ENCODE data around the gene FAM241B. TPM values are rescaled to one million over a fixed set of nuclear protein-coding genes. Genes with fewer than 3 reads are reported as not detected.

FAM241B gene
- total and polyA plus RNA-seq, 10 of the 15 experiments (the other 5 are each of a cell fraction or from before 2014, with no cell fraction given): 0.09 to 0.99 (median 0.24) TPM

DNA sequence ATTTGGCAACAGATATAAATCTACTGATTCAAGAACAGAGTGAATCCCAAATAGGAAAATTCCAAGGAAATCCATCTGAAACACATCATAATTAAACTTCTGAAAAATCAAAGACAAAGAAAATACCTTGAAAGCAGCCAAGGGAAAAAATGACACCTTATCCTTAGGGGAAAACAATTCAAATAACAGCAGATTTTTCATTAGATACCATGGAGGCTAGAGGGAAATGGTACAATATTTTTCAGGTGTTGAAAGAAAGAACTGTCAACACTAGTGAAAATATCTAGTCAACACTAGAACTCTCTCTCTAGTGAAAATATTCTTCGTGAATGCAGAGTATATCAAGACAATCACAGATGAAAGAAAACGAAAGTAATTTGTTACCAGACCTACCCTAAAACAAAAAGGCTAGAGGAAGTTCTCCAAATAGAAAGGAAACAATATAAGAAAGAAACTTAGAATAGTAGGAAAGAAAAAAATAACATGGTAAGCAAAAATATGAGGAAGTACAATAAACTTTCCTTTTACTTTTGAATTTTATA is 5.7 kb upstream of the FAM241B start (continued):
- TF ChIP-seq POLR2AphosphoS5 (IDR thresholded peaks at IDR 0.05; ENCODE audit: low read length) (no peak), TCF7 (IDR thresholded peaks at IDR 0.05; ENCODE audit: borderline replicate concordance) (no peak), ELK1 (IDR thresholded peaks at IDR 0.05; ENCODE audit: low read depth, low read length) (no peak), POLR2AphosphoS2 (IDR thresholded peaks at IDR 0.05; ENCODE audit: low read depth, low read length) (no peak)
- TF ChIP-seq, protein P1, sequence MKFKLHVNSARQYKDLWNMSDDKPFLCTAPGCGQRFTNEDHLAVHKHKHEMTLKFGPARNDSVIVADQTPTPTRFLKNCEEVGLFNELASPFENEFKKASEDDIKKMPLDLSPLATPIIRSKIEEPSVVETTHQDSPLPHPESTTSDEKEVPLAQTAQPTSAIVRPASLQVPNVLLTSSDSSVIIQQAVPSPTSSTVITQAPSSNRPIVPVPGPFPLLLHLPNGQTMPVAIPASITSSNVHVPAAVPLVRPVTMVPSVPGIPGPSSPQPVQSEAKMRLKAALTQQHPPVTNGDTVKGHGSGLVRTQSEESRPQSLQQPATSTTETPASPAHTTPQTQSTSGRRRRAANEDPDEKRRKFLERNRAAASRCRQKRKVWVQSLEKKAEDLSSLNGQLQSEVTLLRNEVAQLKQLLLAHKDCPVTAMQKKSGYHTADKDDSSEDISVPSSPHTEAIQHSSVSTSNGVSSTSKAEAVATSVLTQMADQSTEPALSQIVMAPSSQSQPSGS (IDR thresholded peaks at IDR 0.05; ENCODE audit: low read length): no peak
- TF ChIP-seq, protein P2, sequence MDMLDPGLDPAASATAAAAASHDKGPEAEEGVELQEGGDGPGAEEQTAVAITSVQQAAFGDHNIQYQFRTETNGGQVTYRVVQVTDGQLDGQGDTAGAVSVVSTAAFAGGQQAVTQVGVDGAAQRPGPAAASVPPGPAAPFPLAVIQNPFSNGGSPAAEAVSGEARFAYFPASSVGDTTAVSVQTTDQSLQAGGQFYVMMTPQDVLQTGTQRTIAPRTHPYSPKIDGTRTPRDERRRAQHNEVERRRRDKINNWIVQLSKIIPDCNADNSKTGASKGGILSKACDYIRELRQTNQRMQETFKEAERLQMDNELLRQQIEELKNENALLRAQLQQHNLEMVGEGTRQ (IDR thresholded peaks at IDR 0.05; ENCODE audit: borderline replicate concordance, low read depth, low read length): no peak
- TF ChIP-seq, protein P3, sequence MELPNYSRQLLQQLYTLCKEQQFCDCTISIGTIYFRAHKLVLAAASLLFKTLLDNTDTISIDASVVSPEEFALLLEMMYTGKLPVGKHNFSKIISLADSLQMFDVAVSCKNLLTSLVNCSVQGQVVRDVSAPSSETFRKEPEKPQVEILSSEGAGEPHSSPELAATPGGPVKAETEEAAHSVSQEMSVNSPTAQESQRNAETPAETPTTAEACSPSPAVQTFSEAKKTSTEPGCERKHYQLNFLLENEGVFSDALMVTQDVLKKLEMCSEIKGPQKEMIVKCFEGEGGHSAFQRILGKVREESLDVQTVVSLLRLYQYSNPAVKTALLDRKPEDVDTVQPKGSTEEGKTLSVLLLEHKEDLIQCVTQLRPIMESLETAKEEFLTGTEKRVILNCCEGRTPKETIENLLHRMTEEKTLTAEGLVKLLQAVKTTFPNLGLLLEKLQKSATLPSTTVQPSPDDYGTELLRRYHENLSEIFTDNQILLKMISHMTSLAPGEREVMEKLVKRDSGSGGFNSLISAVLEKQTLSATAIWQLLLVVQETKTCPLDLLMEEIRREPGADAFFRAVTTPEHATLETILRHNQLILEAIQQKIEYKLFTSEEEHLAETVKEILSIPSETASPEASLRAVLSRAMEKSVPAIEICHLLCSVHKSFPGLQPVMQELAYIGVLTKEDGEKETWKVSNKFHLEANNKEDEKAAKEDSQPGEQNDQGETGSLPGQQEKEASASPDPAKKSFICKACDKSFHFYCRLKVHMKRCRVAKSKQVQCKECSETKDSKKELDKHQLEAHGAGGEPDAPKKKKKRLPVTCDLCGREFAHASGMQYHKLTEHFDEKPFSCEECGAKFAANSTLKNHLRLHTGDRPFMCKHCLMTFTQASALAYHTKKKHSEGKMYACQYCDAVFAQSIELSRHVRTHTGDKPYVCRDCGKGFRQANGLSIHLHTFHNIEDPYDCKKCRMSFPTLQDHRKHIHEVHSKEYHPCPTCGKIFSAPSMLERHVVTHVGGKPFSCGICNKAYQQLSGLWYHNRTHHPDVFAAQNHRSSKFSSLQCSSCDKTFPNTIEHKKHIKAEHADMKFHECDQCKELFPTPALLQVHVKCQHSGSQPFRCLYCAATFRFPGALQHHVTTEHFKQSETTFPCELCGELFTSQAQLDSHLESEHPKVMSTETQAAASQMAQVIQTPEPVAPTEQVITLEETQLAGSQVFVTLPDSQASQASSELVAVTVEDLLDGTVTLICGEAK (IDR thresholded peaks at IDR 0.05; ENCODE audit: borderline replicate concordance): no peak

All from GM12878 (cell line).